Measurements from ENCODE around the gene CALML6.
"Not testable (repeated sequence)": the region's sequence is repeated elsewhere in the genome, so short reads cannot be mapped to it uniquely, and the experiment has no call there.

GRCh38 chr1:1883890-1884289 lies 31.2 kb upstream of the CALML6 start:
- TF ChIP-seq CTCF (IDR thresholded peaks at IDR 0.05 in 8 of 11, conservative IDR thresholded peaks at IDR 0.05 in 3 of 11); POLR2A (IDR thresholded peaks at IDR 0.05): not testable (repeated sequence)

Measured in spleen (tissue), 7 donors.